Smooth muscle cell of the brain vasculature (primary cell): Measurements from ENCODE around the gene ZCCHC24.
"Not testable (repeated sequence)": the region's sequence is repeated elsewhere in the genome, so short reads cannot be mapped to it uniquely, and the experiment has no call there.

ENCODE experiments used
- DNase-seq: peaks from one replicate; pipeline ENCODE4 v3.0.0-alpha.2; 2012; ENCODE audit warnings: low read depth, low spot score

Gene ZCCHC24

DNA sequence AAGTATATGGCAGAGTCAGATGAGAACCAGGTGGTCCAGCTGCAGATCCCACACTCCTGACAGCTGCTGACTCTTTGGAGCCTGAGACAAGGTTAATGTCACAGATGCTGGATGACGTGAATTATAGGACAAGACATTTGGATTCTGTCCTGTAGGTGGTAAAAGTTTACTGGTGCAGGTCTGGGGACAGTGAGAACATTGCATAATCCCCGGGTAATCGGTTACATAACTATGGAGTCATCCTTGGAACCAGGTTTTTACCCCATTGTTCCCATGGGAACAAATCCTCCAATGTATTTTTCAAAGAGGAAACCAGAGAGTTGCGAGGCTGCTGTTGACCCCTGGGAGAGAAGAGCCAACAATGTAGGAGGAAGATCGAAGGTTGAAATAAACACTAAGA is 27.5 kb upstream of the ZCCHC24 start:
- DNase-seq: no peak

- no peak for DNase-seq
Observed at GRCh38 chr10:79472449-79472848, 27.0 kb upstream of the ZCCHC24 start.

DNA sequence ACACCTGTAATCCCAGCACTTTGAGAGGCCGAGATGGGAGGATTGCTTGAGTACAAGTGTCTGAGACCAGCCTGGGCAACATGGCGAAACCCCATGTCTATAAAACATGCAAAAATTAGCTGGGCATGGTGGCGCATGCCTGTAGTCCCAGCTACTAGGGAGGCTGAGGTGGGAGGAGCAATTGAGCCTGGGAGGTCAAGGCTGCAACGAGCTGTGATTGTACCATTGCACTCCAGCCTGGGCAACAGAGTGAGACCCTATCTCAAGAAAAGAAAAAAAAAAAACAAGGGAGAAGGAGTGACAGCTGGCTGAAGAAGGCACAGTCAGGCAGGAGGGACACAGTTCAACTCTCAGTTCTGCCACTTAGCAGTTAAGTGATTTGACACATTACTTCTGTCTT is 26.4 kb upstream of the ZCCHC24 start:
- no peak for DNase-seq

DNA sequence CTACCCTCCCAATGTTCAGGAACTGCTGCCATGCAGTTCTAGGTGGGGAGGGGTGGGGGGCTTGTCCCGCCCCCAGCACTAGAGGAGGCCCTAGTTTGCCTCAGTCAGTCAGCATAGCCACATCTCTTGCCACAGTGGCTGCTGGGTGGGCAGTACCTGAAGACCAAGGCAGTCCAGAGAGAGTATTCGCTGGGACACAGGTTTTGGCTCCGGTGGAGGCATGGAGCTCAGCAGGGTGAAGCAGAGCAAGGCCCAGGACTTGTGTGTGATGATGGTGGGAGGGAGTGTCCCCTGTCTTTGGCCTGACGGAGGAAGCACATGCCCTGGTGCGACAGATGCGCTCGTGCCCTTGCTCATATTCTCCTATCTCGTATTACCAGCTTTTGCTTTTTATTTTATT is 24.7 kb upstream of the ZCCHC24 start:
- no peak for DNase-seq

DNA sequence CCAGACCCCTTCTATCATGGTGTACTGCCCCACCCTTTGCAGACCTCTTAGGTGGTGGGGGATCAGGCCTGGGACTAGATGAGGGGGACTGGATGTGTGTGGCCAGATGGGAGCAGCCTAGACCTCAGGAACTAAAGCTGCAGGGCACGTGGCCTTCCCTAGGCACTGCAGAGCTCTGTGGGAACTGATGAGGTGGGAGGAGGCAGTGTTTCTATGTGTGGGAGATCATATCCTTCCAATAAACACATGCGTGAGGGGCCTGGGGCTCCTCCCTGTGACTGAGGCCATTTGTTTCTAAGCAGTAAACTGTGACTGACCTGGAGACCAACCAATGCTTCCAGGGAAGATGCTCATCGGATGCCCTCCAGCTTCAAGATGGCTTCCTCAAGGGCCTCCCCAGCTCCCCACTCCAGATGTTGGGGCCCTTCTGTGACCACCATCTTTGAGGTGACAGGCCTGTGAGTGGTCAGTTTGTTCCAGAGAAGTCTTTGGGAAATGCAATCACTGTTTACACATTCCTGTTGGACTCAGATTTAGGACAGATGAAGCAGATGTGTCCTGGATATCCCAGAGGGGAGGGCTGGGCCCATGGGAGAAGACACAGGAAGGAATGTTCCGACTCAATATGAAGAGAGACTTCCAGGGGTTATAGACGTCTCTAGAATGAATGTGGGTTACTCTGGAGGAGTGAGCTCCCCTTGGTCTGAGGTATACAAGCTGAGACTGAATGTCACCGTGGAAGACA is 23.6 kb upstream of the ZCCHC24 start:
- DNase-seq: no peak

- DNase-seq: no peak
Observed at GRCh38 chr10:79468015-79468560, 22.7 kb upstream of the ZCCHC24 start.

GRCh38 chr10:79465341-79465740 is 19.9 kb upstream of the ZCCHC24 start:
- no peak for DNase-seq

DNA sequence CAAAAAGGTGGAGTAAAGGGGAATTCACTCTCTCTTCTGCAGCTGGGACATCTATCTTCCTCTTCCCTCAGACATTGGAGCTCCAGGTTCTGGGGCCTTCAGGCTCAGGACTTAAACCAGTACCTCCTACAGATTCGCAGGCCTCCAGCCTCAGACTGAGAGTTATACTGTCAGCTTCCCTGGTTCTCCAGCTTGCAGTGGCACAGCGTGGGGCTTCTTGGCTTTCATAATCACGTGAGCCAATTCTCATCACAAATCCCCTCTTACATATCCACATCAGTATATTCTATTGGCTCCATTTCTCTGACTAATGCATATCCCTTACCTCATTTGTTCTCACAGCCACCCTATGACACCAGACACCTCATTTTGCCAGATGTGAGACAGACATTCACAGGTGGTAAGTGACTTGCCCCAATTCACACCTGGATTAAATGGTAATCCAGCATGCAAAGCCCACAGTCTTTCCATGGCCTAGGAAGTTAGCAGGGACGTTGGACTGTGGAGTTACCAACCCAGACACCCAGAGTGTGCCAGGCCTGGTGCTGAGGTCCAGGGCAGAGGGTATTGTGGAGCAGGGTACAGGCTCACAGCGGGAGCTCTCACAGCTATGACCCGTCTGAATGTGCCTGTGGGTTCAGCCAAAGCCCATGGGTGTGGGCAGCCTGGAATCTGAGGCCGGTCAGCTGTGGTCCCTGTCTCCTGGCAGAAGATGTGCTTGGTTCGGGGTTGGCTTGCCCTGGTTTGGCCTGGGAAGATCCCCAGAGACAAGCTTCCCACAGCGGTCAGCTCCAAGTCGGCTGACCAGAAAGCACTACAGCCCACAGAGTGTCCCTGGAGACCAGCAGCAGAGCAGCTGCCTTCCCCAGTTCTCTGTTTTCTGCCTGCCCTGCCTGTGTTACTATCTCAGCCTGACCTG is 18.4 kb upstream of the ZCCHC24 start:
- no peak for DNase-seq

GRCh38 chr10:79460687-79461086 is 15.3 kb upstream of the ZCCHC24 start:
- DNase-seq: no peak

GRCh38 chr10:79459243-79459642 is 13.8 kb upstream of the ZCCHC24 start:
- DNase-seq: no peak

DNA sequence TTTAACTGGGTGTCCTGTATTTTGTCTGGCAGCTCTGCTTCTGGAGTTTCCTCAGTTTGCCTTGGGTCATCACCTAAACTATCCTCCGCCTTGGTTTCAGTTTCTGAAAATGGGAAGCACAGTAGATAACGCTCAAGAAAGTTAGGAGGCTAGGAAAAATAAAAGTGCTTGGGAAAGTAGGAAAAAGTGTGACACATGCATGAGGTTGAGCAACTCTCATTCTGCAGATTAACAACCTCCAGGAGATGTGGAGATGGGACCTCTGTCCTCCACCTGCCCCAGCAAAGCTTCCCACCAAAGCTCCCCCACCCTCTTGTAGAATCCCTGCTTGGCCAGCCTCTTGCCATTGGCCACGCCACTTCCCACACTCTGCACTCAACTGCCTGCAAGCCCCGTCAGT is 13.1 kb upstream of the ZCCHC24 start:
- no peak for DNase-seq

DNA sequence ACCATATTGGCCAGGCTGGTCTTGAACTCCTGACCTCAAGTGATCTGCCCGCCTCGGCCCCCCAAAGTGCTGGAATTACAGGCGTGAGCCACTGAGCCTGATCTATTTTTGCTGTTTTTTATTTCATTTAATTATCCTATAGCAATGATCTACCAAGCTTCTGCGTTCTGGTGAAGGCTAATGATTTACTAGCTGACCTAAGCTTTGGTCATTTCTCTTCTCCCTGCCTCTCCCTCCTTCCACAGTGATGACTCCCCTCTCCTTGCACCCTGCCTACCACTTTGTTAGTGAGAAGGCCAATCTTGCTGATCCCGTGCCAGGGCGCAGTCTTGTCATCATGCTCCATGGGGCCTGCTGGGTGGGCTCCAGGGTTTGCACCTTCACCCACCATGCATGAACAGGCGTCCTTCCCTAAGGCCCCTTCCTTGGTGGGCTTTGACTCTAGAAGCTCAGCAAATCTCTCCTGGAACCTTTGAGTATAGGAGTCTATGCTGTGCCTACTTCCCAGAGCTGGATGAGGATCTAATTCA is 11.9 kb upstream of the ZCCHC24 start:
- no peak for DNase-seq

GRCh38 chr10:79454259-79454658 is 8.8 kb upstream of the ZCCHC24 start:
- no peak for DNase-seq

- no peak for DNase-seq
Observed at GRCh38 chr10:79453392-79453791, 8.0 kb upstream of the ZCCHC24 start.

DNA sequence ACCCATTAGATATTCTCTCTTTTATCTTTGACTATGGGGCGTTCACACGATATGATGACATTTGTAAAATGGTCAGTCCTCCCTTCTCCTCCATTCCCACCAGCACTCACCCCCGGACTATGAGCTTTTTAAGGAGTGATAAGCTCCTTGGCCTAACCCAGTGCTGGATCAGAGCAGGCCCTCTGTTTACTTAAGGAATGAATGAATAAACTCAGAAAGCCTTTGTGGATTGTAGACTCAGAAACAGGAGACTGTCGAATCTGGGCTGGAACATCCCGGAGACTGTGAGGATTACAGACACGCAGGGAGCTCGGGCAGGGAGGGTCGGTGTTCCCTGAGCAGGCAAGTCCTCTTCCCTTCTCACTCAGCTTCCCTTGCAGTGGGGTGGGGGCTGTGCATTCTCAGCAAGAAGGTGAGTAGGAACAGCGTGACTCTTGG is 6.8 kb upstream of the ZCCHC24 start:
- no peak for DNase-seq

- no peak for DNase-seq
Observed at GRCh38 chr10:79451046-79451699, 5.7 kb upstream of the ZCCHC24 start.

DNA sequence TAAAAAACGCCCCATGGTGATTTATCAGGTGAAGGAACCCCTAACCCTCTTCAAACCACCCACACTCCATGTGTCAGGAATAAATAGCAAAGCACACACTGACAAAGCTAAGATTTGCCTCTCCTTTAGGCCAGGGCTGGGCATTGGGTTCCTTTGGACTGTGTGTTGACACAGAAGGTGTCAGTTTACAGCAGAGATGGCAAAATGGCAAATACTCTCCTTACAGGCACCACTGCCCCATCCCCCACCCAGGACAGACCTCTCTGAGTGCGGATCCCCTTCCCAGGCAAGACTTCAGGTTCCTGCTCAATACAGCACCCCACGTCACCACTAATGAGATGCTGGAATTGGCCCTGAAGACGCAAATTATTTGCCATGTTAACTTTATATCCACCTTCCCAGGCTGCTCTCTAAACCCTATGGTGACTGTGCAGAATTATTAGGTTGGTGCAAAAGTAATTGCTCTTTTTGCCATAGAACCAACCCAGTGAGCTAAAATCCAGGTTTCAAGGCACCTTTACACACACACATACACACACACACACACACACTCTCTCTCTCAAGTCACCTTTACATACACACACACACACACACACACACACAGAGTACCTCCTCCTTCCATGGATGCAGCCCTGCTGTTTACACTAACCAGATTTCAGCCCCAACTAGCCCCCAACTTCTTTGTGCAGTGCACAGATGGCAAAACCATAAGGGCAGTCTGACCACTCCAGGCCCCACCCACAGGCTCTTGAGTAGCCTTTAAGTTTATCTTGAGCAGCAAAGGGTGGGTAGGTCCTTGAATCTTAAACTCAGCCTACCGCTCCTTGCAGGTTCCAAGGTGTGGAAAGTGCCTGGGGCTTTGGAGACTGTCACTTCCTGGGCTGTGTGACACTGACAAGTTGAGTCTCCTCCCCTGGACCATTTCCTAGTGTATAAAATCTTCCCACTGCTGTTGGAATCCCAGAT is 4.0 kb upstream of the ZCCHC24 start:
- DNase-seq: no peak

DNA sequence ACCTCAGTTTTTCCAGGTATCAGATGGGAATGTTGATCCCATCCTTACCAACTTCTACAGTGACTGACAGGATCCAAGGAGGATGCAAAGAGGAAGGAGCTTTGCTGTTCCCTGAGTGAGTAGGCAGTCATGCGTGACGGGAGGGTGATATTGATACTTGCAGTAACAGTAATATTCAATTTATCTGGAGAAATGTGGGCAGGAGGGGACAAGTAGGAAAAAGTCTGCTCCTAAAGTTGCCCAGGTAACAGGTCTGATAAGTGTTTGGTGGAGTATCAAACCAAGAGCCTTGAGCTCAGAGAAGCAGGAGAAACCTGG is 3.3 kb upstream of the ZCCHC24 start:
- DNase-seq: no peak

DNA sequence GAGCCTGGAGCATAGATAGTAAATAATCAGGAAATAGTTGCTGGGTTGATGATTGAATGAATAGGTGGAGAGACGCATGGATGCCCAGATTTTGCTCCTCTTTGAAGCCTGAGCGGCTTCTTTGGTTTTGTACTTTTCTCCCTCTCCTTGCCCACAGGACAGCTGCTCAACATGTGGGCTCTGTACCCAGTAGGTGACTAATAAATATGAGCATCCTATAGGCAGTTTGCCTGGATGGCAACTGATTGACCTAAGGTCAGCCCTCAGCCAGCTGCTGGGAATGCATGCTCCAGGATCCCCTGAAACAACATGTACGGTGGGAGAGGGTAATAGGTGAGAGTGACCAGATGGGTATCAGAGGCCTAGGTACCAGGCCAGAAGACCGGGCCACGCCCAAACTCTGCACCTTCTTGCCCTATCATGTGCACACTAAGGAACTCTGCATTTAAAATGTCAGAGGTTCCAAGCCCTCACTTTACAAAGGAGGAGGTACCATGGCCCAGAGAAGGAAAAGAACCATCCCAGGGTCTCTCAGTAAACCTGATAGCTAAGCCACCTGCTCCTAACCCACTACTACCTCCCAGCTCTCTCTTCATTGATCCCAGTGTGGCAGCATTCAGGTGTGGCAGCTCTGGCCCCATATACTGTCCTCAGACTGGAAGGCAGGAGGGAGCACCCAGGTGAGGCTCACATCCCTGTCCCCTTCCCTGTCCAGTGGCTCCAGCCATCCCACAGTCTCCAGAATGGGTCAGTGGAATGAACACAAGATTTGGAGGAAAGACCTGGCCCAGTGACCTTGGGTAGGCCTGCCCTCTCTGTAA is 2.7 kb upstream of the ZCCHC24 start:
- no peak for DNase-seq

DNA sequence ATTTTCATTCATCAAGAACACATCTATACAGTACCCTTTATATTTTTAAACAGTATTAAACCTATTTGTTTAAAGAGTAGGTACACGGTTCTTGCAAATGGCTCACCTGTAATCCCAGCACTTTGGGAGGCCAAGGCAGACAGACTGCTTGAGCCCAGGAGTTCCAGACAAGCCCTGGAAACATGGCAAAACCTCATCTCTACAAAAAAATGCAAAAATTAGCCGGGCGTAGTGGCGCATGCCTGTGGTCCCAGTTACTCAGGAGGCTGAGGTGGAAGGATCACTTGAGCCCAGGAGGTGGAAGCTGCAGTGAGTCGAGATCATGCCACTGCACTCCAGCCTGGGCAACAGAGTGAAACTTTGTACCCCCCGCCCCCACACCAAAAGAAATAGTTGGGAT is 1.8 kb upstream of the ZCCHC24 start:
- DNase-seq: not testable (repeated sequence)
